HEK293 (cell line): ENCODE results near the gene AGPAT1.

Experiments used
- GLI4 ChIP-seq: fragments of 450-650 bp; formaldehyde crosslinking; IDR thresholded peaks from 2 replicates; pipeline ENCODE4 v1.5.1; 2016; ENCODE audit warnings: missing biosample characterization, missing genetic modification characterization
- GLIS2 ChIP-seq: fragments of 450-650 bp; formaldehyde crosslinking; IDR thresholded peaks from 2 replicates; pipeline ENCODE4 v1.5.1; 2016; ENCODE audit warnings: missing biosample characterization, missing genetic modification characterization
- HIC1 ChIP-seq: fragments of 450-650 bp; formaldehyde crosslinking; IDR thresholded peaks from 2 replicates; pipeline ENCODE4 v1.5.1; 2016; ENCODE audit warnings: missing biosample characterization, missing genetic modification characterization
- KLF16 ChIP-seq: fragments of 450-650 bp; formaldehyde crosslinking; IDR thresholded peaks from 2 replicates; pipeline ENCODE4 v1.5.1; 2017; ENCODE audit warnings: missing biosample characterization, missing genetic modification characterization
- KLF17 ChIP-seq: fragments of 450-650 bp; formaldehyde crosslinking; IDR thresholded peaks from 2 replicates; pipeline ENCODE4 v1.5.1; 2016; ENCODE audit warnings: missing biosample characterization, missing genetic modification characterization
- PBX3 ChIP-seq: sonication (generic); formaldehyde crosslinking; IDR thresholded peaks from 2 replicates; pipeline ENCODE4 v1.8.1; 2022; ENCODE audit warnings: mild to moderate bottlenecking, moderate library complexity, missing genetic modification reagents
- SP7 ChIP-seq: fragments of 450-650 bp; formaldehyde crosslinking; IDR thresholded peaks from 2 replicates; pipeline ENCODE4 v1.5.1; 2016; ENCODE audit warnings: missing biosample characterization, missing genetic modification characterization
- ZBTB11 ChIP-seq: fragments of 450-650 bp; formaldehyde crosslinking; conservative IDR thresholded peaks from 2 replicates; pipeline ENCODE4 v1.5.1; 2016; ENCODE audit warnings: low read depth, missing biosample characterization, missing genetic modification characterization
- ZBTB17 ChIP-seq: fragments of 450-650 bp; formaldehyde crosslinking; IDR thresholded peaks from 2 replicates; pipeline ENCODE4 v1.5.1; 2016; ENCODE audit warnings: missing biosample characterization, missing genetic modification characterization
- ZBTB44 ChIP-seq: fragments of 450-650 bp; IDR thresholded peaks from 2 replicates; pipeline ENCODE4 v1.5.1; 2018; ENCODE audit warnings: missing biosample characterization, mild to moderate bottlenecking, missing genetic modification characterization
- ZBTB7A ChIP-seq: fragments of 450-650 bp; formaldehyde crosslinking; IDR thresholded peaks from 2 replicates; pipeline ENCODE4 v1.5.1; 2016; ENCODE audit warnings: low read depth, missing biosample characterization, missing genetic modification characterization
- ZFP41 ChIP-seq: fragments of 450-650 bp; formaldehyde crosslinking; IDR thresholded peaks from 2 replicates; pipeline ENCODE4 v1.5.1; 2016; ENCODE audit warnings: missing biosample characterization, missing genetic modification characterization, borderline replicate concordance
- ZFP69B ChIP-seq: fragments of 450-650 bp; formaldehyde crosslinking; IDR thresholded peaks from 2 replicates; pipeline ENCODE4 v1.5.1; 2016; ENCODE audit warnings: missing biosample characterization, missing genetic modification characterization
- ZNF10 ChIP-seq: fragments of 450-650 bp; formaldehyde crosslinking; IDR thresholded peaks from 2 replicates; pipeline ENCODE4 v1.5.1; 2017; ENCODE audit warnings: missing biosample characterization, missing genetic modification characterization
- ZNF114 ChIP-seq: fragments of 450-650 bp; formaldehyde crosslinking; IDR thresholded peaks from 2 replicates; pipeline ENCODE4 v1.5.0; 2017; ENCODE audit warnings: missing biosample characterization, missing genetic modification characterization
- ZNF132 ChIP-seq: fragments of 450-650 bp; formaldehyde crosslinking; IDR thresholded peaks from 2 replicates; pipeline ENCODE4 v1.5.1; 2017; ENCODE audit warnings: missing biosample characterization, missing genetic modification characterization, borderline replicate concordance
- ZNF211 ChIP-seq: fragments of 450-650 bp; formaldehyde crosslinking; IDR thresholded peaks from 2 replicates; pipeline ENCODE4 v1.5.1; 2016; ENCODE audit warnings: low read depth, missing biosample characterization, missing genetic modification characterization
- ZNF26 ChIP-seq: fragments of 450-650 bp; formaldehyde crosslinking; IDR thresholded peaks from 2 replicates; pipeline ENCODE4 v1.5.1; 2016; ENCODE audit warnings: missing biosample characterization, missing genetic modification characterization
- ZNF292 ChIP-seq: fragments of 450-650 bp; formaldehyde crosslinking; IDR thresholded peaks from 2 replicates; pipeline ENCODE4 v1.5.1; 2016; ENCODE audit warnings: low read depth, missing biosample characterization, missing genetic modification characterization, borderline replicate concordance
- ZNF501 ChIP-seq: fragments of 450-650 bp; formaldehyde crosslinking; IDR thresholded peaks from 2 replicates; pipeline ENCODE4 v1.5.1; 2016; ENCODE audit warnings: missing biosample characterization, missing genetic modification characterization
- ZNF513 ChIP-seq: fragments of 450-650 bp; IDR thresholded peaks from 2 replicates; pipeline ENCODE4 v1.5.1; 2018; ENCODE audit warnings: missing biosample characterization, missing genetic modification characterization
- ZNF544 ChIP-seq: fragments of 450-650 bp; formaldehyde crosslinking; IDR thresholded peaks from 2 replicates; pipeline ENCODE4 v1.5.0; 2017; ENCODE audit warnings: missing biosample characterization, missing genetic modification characterization
- ZNF560 ChIP-seq: fragments of 450-650 bp; formaldehyde crosslinking; IDR thresholded peaks from 2 replicates; pipeline ENCODE4 v1.5.1; 2017; ENCODE audit warnings: missing biosample characterization, missing genetic modification characterization, borderline replicate concordance
- ZNF670 ChIP-seq: fragments of 450-650 bp; formaldehyde crosslinking; IDR thresholded peaks from 2 replicates; pipeline ENCODE4 v1.5.1; 2016; ENCODE audit warnings: missing biosample characterization, missing genetic modification characterization, low read depth
- ZNF777 ChIP-seq: fragments of 450-650 bp; formaldehyde crosslinking; IDR thresholded peaks from 2 replicates; pipeline ENCODE4 v1.5.1; 2017; ENCODE audit warnings: missing biosample characterization, missing genetic modification characterization, borderline replicate concordance
- ZNF843 ChIP-seq: fragments of 450-650 bp; formaldehyde crosslinking; IDR thresholded peaks from 2 replicates; pipeline ENCODE4 v1.5.1; 2016; ENCODE audit warnings: missing biosample characterization, missing genetic modification characterization

The AGPAT1 gene

GRCh38 chr6:32178547-32179440, 2.9 kb upstream of the AGPAT1 start (continued):
- TF ChIP-seq ZNF132 (tag by site-specific recombination) (no peak), GLIS2 (peak; percentile 81), HIC1 (tag by site-specific recombination) (0 out of 2 replicates have a peak, but pooled peaks have one; percentile 5), ZNF501 (no peak), SP7 (tag by site-specific recombination) (peak; percentile 38), PBX3 (CRISPR knock-in tag) (no peak), ZNF26 (tag by site-specific recombination) (no peak), ZNF843 (no peak), ZBTB44 (tag by site-specific recombination) (no peak), ZNF10 (tag by site-specific recombination) (no peak), ZNF211 (tag by site-specific recombination) (no peak), ZNF114 (tag by site-specific recombination) (no peak), ZFP69B (tag by site-specific recombination) (0 out of 2 replicates have a peak, but pooled peaks have one; percentile 26), ZNF292 (no peak), GLI4 (tag by site-specific recombination) (no peak), ZNF777 (tag by site-specific recombination) (no peak), ZNF560 (tag by site-specific recombination) (no peak), KLF17 (tag by site-specific recombination) (peak; percentile 56; the same call in 1 of the 2 replicates), ZBTB17 (tag by site-specific recombination) (no peak; the same call in 1 of the 2 replicates), ZBTB7A (tag by site-specific recombination) (no peak), ZNF670 (tag by site-specific recombination) (no peak), ZBTB11 (tag by site-specific recombination) (no peak), ZFP41 (tag by site-specific recombination) (no peak), KLF16 (tag by site-specific recombination) (peak; percentile 60; the same call in 1 of the 2 replicates), ZNF544 (no peak), ZNF513 (tag by site-specific recombination) (no peak)
